HG02870 (cell line): ENCODE measurements around the gene RRM2.

Source experiments
- ATAC-seq: cut with Tn5 transposase; IDR thresholded peaks from one replicate; pipeline ENCODE4 v1.9.1; 2021; ENCODE audit warnings: mild to moderate bottlenecking, moderate library complexity; ENCODE audit not compliant: unreplicated experiment

RRM2 gene

GRCh38 chr2:10149635-10150034 lies 27.1 kb downstream of the RRM2 start:
- no peak for ATAC-seq

GRCh38 chr2:10150436-10150835 lies 27.9 kb downstream of the RRM2 start:
- no peak for ATAC-seq

GRCh38 chr2:10151462-10151861 lies 28.9 kb downstream of the RRM2 start:
- no peak for ATAC-seq

- no peak for ATAC-seq
These were observed 34.8 kb downstream of the RRM2 start for GRCh38 chr2:10157293-10157692.

GRCh38 chr2:10158681-10159080 lies 36.1 kb downstream of the RRM2 start:
- ATAC-seq = no peak

GRCh38 chr2:10159086-10159485 lies 36.5 kb downstream of the RRM2 start:
- no peak for ATAC-seq

GRCh38 chr2:10159581-10160131 lies 37.1 kb downstream of the RRM2 start:
- no peak for ATAC-seq

GRCh38 chr2:10160203-10160955 lies 37.8 kb downstream of the RRM2 start:
- ATAC-seq = no peak

GRCh38 chr2:10161206-10161931 lies 38.8 kb downstream of the RRM2 start:
- ATAC-seq = no peak

- ATAC-seq = no peak
These were observed 39.5 kb downstream of the RRM2 start for GRCh38 chr2:10161961-10162441.

- no peak for ATAC-seq
These were observed 40.3 kb downstream of the RRM2 start for GRCh38 chr2:10162586-10163497.

- no peak for ATAC-seq
These were observed 41.3 kb downstream of the RRM2 start for GRCh38 chr2:10163498-10164486.

- no peak for ATAC-seq
These were observed 42.1 kb downstream of the RRM2 start for GRCh38 chr2:10164601-10165000.

- ATAC-seq = no peak
These were observed 42.7 kb downstream of the RRM2 start for GRCh38 chr2:10165282-10165681.

GRCh38 chr2:10165861-10166675 lies 43.5 kb downstream of the RRM2 start:
- ATAC-seq = no peak

GRCh38 chr2:10166676-10167292 lies 44.2 kb downstream of the RRM2 start:
- no peak for ATAC-seq

GRCh38 chr2:10167316-10167715 lies 44.8 kb downstream of the RRM2 start:
- ATAC-seq = no peak

- ATAC-seq = no peak
These were observed 45.7 kb downstream of the RRM2 start for GRCh38 chr2:10168221-10168620.
